Sciatic nerve (tissue), 2 donors: ENCODE results near the gene MATN1. TPM values are rescaled to one million over a fixed set of nuclear protein-coding genes. Genes with fewer than 3 reads are reported as not detected.
"Not testable (repeated sequence)": the region's sequence is repeated elsewhere in the genome, so short reads cannot be mapped to it uniquely, and the experiment has no call there.

ENCODE experiments used
- ATAC-seq: fragments of 200-7000 bp; cut with Tn5 transposase; one replicate; pipeline ENCODE4 v1.9.1; 2020; ENCODE audit warnings: mild to moderate bottlenecking, moderate library complexity
- DNase-seq: peaks from one replicate; pipeline ENCODE4 v3.0.0-alpha.2; 2020; ENCODE audit warnings: low spot score
- intact Hi-C: fragments of 100-400 bp; cut with DNase I; formaldehyde crosslinking; loops from one replicate; pipeline ENCODE4 v1.14.2; 2022
- total RNA-seq: library from RNA; stranded (reverse); fragmentation: NEBNext Ultra II Directional; extraction: Animal tissue kit (Norgen Biotek cat#: 25700); gene quantifications from one replicate; pipeline ENCODE4 v1.2.1, GENCODE V29; 2021
- donor health status: DM: no; HTN: no; CAD: no.
- donor health status: DM: no; HTN: no; CAD: no.

Gene MATN1
- total RNA-seq, 1 donor from 2014 or later = 0.18 TPM

DNA sequence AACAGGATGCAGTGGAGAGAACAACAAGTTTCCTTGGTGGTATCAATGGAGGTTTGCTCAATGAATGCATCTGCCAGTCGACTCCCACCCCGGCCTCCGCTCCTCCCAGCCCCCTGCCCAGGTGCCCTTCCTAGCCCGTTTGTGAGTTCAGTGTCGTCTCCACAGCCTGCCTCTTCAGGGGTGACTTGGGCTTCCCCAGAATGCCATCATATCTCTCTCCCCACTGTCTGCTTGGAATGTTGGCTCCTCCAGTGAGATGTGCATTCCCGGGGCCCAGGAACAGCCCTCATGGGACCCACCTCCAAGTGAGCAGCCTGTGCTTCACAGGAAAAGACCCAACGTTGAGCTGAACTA lies 30.5 kb downstream of the MATN1 start:
- ATAC-seq (no peak), DNase-seq (no peak)
- intact Hi-C loops = no loop called here

DNA sequence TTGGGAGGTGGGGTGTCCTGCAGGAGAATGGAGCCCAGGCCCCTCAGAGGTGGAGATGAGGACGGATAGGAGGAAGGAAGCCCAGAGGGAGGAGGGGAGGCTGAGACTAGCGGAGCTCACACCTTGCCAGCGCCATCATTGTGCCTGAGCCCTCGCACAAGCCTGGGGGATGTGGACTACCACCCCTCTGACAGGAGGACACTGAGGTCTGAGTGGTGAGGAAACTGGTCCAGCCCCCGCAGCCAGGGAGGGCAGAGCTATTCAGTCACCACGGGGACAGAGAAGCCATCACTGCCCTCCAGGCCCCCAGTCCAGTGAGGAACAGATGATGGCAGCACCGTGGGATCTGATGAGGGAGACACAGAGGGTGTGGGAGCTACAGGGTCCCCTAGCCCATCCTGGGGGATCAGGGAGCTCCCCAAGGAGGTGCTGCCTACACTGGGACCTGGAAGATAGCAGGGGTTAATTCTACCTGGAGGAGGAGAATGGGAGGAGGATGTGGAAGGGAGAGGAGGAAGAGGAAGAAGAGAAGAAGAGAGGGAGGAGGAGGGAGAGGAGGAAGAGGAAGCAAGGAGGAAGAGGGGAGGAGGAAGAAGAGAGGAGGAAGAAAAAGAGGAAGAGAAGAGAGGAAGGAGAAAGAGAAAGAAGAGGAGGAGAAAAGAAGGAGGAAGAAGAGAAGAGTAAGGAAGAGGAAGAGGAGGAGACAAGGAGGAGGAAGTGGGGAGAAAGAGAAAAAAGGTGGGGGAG lies 31.0 kb downstream of the MATN1 start:
- intact Hi-C loops = no loop called here
- ATAC-seq (no peak), DNase-seq (no peak)

DNA sequence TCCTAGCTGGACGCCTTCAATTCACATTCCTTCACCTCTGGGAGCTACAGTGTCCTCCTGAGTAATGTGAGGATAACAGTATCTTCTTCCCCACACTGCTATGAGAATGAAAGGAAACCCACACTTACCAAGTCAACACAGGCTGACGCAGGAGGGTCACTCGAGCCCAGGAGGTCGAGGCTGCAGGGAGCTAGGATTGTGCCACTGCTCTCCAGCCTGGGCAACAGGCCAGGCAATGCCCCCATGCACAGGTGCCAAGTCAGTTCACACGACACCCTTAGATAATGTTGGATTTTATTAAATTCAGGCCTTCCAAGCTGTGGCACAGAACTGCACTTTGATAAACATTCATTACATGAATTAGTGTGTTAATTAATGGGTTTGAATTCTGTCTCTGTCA lies 31.9 kb downstream of the MATN1 start:
- ATAC-seq (no peak), DNase-seq (no peak)
- intact Hi-C loops = no loop called here

DNA sequence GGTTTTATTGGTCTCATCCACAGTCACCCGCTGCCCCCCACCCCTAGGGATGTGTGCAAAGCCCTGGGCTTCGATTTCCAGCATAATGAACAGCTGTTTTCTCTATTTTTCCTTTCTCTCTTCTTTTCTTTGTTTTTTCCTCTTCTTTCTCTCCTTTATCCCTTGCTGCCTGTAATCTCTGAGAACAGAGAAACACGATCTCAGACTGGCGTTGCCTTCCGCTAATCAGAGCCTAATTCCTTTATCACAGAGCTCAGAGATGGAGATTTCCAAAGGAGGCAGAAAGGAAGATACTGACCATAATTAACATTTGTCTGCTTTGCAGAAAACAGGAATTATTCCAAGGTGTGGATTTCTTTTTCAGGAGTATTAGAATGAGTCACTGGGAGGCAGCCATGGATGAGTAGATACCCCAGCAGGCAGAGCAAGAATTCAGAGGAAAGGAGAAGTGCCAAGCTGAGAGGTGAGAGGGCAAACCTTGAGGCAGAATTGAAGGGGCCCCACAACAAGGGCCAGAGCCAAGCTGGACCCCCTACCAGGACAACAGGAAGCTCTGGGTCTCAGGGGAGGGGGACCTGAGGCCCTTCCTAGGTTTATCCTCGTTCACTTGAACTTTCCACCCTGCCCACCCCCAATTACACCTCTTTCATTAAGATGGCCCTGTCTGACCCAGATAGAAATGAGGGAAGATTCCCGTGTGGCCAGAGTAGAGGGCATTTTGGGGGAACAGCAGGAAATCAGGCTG lies 33.3 kb downstream of the MATN1 start:
- no peak for DNase-seq

DNA sequence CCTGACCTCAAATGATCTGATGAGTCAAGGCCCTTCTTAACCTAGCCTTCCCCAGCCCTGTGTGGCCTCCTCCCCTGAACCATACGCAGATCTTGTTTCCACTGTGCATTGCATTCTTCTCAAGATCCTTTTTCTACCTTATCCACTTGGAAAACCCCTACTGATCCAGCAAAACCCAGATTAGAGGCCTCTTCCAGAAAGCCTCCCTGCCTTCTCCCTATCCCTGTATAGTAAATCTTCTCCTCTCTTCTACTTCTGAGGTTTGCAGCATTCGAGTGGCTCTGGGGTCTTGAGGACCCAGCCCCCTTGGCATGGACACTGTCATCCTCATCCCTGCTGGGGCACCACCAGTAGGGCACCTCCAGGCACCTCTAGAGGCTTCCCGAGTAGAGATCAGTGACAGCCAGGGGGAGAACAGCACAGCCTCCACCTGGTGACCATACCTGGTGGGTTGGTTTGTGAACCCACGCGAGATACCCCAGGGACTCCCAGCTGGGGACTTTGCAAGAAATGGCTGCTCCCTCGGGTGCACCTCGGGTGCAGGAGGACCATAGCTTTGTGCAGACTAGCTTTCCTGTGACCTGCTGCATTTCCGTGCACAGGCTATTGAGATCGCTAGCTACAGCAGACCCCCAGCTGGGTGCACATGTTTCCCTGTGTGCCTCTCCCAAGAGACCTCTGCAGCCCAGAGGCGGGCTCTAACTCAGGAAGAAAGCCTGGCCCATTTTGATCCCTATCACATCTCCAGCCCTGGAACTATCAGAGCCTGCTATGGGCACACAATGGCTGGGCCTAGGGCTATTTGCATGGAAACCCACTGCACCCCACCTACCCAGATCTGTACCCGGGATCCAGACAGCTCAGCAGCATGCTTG lies 34.2 kb downstream of the MATN1 start:
- intact Hi-C loops = no loop called here
- DNase-seq (no peak), ATAC-seq (no peak)

More for the DNA sequence above, 33.3 kb downstream of the MATN1 start:
- ATAC-seq = no peak
- intact Hi-C loops = no loop called here

DNA sequence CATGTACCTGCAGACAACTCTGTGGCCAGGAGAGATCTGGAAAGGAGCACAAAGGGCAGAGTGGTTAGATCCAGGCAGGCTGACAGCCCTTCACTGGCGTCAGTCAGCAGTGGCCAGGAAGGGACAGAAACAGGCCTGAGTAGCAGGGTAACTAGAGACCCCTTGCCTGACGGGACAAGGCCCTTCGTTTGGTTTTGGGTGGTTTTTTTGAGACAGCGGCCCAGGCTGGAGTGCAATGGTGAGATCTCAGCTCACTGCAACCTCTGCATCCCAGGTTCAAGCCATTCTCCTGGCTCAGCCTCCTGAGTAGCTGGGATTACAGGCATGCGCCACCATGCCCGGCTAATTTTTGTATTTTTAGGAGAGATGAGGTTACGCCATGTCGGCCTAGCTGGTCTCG lies 34.9 kb downstream of the MATN1 start:
- DNase-seq, intact Hi-C loops, ATAC-seq: not testable (repeated sequence)

DNA sequence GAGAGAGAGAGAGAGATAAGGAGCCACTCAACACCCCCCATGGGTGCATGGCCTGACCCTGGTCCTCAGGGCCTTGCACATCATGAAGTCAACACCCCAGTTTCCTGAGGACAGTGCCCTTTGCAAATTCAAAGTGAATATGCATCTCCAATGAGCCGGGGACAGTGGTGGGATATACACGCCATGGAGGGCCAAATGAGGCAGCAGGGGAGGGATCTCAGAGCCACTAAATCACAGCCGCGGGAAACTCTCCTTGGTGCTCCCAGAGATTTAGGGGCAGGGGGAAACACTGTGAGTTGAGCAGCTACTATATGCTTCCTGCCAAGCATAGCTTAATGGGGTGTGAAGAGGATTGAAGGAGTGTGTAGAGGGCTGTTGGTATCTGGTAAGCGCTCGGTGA lies 35.5 kb downstream of the MATN1 start:
- DNase-seq = no peak
- no peak for ATAC-seq
- intact Hi-C loops = no loop called here

DNA sequence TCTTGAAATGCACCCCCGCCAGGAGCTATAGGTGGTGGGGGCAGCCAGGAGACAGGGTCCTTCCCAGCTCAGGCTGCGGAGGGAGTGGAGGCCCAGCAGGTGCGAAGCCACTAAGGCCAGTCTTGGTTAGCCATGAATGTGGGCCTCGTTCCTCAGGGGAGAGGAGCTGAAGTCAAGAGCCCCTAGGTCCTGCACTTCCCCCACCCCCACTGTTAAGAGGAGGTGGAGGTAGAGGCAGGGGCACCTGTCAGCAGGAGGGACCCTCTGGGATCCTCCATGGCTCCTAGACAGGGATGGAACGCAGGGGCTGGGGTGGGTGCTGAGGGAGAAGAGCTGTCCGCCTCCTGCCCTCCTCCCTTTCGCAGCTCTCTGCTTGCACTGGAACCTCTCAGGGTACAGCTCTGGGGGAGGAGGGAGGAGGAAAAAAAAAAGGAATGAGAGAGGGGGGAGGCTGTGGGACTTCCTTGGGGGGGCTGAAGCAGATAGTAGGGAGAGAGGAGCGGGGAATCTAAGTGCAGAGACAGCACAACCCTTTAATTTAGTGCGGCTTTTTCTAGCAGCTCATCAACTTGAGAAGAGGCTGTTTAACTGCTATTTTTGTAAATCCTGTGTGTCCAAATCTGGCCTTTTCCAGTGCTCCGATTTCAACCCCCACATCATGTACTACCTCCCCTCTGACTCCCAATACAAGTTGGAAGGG lies 37.0 kb downstream of the MATN1 start:
- DNase-seq (no peak), ATAC-seq (no peak)
- intact Hi-C loops = no loop called here

DNA sequence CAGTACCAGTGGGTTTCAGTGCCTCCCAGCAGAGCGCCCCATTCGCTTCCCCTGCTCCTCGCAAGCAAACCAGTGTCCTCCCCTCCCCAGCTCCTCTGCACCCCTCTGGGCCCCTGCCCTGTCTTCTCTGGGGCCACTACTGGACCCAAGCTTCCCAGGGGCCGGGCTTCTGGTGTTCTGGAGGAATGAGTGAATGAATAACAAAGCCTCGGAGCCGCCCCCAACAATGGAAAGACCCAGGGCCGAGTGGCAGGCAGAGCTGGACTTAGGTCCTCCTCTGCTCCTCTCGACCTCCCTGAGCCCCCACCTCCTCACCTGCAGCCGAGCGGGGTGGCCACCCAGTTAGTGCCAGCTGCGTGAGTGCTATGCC lies 37.6 kb downstream of the MATN1 start:
- ATAC-seq (no peak), DNase-seq (no peak)
- intact Hi-C loops = no loop called here

DNA sequence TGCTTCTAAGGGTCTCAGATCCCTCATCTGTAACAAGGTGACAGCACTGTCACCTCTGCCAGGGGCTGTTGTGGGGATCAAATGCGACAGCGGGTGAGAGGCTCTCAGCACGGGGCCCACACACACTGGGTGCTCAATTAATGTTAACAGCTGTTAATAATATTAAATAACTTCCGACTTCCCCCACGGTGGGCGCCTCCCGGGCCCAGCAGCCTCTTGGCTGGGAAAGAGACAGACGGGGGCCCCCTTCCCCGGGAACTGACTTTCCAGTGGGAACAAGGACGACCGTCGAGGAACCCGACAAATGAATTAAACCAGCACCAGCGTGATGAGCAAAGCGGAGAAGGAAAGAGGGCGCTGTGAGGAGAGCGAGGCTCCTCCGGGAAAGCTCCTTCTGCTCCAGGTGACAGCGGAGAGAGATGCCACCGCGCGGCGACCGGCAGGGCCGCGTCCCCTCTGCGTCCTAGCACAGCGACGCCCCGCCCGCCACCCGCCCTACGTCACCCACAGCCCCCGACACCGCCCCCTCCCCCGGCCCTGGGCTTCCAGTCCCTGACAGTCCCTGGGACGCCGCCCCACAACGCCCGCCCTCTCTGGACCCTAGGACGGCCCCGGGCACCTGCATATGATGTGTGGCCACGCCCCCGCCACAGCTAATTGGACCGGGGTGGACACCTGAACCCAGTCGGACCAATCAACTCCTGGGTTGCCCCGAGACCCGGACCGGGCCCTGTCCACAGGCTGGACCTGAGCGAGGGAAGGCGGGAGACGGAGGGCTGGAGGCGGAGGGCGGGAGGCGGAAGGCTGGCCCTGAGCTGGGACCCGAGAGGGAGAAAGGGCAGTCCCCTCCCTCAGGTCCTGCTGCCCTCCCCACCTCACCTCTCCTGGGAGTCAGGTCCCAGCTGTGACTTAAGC lies 38.2 kb downstream of the MATN1 start:
- no peak for DNase-seq
- intact Hi-C loops = no loop called here
- ATAC-seq = no peak

DNA sequence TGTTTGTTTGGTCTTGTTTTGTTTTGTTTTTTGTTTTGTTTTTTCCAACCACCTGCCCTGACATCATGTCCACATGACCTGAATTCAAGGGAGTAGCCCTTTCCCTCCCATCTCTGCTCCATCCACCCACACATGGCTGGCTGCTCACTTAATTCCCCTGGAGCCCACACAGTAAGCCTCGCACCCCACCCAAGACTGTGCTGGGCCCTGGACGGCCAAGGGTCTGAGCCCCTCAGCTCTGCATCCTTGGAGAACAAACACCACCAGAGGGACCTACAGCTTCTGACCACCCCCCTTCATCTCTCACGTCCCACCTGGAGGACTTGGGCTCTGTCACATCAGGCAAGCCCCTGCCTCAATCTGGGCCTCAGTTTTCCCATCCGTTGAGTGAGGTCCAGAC lies 39.1 kb downstream of the MATN1 start:
- DNase-seq (no peak), ATAC-seq (no peak)
- intact Hi-C loops = no loop called here

DNA sequence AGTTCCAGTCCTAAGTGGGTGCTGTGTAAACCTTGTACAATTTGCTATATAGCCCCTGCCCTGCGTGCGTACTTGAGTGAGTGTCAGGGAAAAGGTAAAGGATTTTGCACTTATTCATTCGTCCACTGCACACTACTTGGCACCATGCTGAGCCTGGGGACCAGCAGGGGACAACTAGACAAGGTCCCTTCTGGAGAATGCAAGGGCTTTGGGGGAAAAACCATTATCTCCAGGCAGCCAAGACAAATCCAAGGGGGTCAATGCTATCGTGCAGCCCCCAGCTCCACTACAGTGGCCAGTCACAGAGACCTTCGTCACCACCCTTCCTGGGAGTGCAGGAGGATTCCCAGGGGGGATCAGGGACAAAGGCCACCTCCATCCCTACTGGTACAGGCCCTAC lies 39.7 kb downstream of the MATN1 start:
- DNase-seq (no peak), ATAC-seq (no peak)
- intact Hi-C loops = no loop called here

DNA sequence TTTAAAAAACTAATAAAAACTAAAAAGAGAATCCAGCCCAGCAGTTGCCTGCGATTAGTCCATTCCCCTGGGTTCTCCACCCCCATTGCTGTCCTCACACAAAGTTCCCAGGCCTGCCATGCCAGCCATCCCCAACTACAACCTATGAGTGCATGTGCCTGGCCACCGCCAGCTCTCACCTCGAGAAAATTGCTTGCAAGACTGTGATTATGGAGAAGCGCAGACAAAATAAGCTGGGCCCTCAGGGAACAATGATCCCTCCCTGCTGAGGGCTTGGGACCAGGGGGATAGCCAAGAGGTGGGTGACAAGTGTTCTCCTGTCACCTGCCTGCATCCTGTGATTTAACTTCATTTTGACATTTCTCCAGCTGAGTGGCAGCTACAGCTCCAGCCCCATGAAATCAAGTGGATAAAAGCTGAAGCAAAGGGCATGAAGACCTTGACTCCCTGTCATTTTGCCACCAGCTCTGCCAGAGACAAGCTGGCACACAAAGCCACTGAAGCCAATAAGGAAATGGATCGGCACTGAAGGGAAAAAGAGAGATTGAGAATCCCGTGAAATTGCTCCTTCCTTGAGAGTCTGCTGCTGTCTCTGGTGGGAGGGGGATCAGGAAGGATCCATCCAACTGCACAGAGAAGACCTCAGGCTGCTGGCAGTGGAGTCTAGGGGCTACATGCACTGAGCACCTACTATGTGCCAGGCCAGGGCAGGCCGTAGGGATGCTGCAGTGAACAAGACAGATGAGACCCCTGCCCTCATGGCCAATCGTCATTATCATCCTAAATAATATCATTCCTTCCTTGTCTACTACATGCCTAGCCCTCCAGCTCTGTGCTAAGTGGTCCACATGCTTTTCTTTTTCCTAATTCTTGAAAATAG lies 40.7 kb downstream of the MATN1 start:
- ATAC-seq (no peak), DNase-seq (no peak)
- intact Hi-C loops = no loop called here

DNA sequence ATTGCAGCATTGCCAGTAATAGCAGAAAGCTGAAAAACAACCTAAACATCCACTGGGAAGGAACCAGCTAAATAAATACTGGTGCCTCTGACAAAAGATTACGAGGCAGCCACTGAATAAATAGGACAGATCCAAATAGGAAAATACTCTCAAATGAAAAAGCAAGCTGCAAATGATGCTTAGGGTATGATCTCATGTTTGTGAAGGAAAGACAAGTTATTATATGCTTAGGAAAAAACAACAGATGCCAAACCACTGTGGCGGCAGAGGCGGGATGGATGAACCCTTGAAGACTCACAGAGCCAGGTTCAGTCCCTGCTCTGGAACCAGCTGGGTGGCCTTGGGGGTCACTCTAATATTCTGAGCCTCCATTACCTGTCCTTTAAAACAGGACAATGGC lies 41.6 kb downstream of the MATN1 start:
- ATAC-seq (no peak), DNase-seq (no peak)
- intact Hi-C loops = no loop called here

DNA sequence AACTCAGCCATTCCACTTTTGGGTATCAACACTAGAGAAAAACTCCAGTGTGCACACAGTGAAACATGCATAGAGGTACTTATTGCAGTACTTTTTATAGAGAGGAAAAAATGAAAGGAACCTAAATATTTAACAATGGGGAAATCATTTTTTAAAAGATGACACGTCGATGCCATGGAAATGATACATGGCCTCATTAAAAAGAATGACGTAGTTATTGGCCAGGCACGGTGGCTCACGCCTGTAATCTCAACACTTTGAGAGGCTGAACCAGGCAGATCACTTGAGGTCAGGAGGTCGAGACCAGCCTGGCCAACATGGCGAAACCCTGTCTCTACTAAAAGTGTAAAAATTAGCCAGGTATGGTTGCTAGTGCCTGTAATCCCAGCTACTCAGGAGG lies 42.5 kb downstream of the MATN1 start:
- ATAC-seq (no peak), DNase-seq (no peak)
- intact Hi-C loops = no loop called here

DNA sequence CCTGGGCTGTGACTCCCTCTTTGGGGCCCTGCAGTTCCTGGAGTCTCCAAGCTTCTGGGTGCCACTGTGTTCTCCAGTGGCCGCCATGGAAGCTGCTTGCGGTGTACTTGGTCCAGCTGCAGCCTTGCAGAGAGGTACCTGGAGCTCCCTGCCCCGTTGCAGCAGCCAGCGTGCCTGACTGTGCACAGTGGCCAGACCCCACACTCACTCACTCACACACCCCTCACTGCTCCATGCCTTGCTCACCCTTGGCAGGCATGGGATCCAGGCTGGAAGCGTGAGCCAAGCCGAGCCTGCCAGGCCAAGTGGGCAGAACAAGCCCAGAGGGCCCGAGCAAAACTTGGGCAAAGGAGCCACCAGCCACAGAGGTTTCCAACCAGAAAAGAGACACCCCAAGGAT lies 43.0 kb downstream of the MATN1 start:
- no peak for ATAC-seq
- DNase-seq = no peak
- intact Hi-C loops = no loop called here

DNA sequence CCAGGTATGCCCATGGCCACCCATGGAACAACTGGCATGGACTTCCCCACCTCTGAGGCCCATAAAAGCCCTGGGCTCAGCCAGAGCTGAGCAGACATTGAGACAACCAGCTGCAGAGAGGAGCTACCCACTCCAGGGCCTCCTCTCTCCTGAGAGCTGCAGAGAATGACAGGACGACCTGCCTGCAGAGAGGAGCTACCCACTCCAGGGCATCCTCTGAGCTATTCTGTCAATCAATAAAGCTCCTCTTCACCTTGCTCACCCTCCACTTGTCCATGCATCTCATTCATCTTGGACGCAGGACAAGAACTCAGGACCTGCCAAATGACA lies 43.4 kb downstream of the MATN1 start:
- DNase-seq = no peak
- ATAC-seq = no peak
- intact Hi-C loops = no loop called here
